ENCODE results near the gene PRAC1.
A peak's percentile ranks its signal among the peaks of the same experiment; 100 is the strongest.

DNA sequence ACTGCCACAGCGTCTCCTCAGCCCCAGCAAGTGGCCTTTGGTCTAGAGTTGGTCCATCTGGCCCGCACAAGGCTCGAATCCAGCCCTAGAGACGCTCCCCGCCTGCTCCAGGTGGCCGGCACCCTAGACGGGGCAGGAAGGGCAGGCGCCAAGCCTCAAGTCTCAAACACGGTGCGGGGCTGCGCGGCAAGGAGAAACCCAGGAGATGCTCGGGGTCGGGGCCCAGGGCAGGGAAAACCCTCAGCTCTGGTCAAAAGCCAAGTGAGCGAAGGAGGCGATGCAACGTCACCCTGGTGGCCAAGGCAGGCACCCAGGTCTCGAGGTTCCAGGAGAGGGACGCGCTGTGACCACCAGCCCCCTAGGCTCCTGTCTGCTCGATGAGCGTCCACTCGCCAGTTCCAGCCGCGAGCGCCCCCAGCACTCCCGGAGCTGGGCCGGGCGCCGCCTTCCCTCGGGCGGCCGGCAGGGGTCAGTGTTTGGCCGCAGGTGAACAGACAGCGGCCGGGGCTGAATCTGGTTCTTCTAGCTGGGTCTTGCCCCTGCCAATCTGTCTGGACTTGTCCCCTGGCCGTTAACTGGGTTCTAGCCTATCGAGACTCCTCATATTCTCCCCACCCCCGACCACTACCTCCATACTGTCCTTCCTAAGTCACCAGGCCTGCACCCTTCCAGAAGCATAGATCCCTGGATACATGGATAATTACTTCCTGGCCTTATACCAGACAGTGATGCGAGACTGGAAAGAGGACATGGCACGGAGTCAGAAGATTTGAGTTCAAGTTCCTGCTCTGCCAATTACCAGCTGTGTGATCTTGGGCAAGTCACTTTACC is 44.0 kb downstream of the PRAC1 start:
- TF ChIP-seq CTCF (IDR thresholded peaks at IDR 0.05; ENCODE audit: low read depth, low read length) = peak; percentile 87
- TF ChIP-seq, protein P1, sequence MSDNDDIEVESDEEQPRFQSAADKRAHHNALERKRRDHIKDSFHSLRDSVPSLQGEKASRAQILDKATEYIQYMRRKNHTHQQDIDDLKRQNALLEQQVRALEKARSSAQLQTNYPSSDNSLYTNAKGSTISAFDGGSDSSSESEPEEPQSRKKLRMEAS (IDR thresholded peaks at IDR 0.05; ENCODE audit: low read depth, low read length) = no peak
- TF ChIP-seq POLR2A (IDR thresholded peaks at IDR 0.05; ENCODE audit: extremely low read depth, insufficient read length) = no peak

All from NB4 (cell line).